HG02885 (cell line): ENCODE results near the gene PLSCR2.
"Not testable (repeated sequence)": the region's sequence is repeated elsewhere in the genome, so short reads cannot be mapped to it uniquely, and the experiment has no call there.

Source experiments
- ATAC-seq: cut with Tn5 transposase; IDR thresholded peaks from one replicate; pipeline ENCODE4 v1.9.1; 2021; ENCODE audit warnings: mild to moderate bottlenecking; ENCODE audit not compliant: unreplicated experiment, poor library complexity

PLSCR2 gene

DNA sequence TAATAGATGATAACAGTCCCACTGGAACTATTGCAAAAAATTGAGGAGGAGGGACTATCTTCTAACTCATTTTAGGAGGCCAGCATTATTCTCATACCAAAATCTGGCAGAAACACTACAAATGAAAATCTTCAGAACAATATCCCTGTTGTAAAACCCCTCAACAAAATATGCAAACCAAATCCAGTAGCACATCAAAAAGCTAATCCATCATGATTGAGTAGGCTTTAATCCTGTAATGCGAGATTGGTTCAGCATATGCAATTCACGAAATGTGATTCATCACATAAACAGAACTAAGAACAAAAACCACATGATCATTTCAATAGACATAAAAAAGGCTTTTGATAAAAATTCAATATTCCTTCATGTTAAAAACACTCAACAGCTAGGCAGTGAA, 23.9 kb upstream of the PLSCR2 start:
- ATAC-seq: no peak

DNA sequence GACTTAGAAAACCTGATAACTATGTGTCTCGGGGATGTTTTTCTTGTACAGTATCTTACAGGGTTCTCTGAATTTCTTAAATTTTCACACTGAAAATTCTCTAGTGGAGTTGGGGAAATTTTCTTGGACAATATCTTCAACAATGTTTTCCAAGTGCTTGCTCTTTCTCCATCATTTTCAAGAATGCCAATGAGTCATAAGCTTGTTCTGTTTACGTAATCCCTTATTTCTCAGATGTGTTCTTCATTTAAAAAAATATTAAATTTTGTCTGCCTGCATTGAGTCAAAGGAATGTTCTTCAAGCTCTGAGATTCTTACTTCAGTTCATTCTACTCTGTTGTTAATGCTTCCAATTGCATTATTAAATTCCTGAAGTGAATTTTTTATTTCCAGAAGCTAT, 21.9 kb upstream of the PLSCR2 start:
- ATAC-seq: no peak

DNA sequence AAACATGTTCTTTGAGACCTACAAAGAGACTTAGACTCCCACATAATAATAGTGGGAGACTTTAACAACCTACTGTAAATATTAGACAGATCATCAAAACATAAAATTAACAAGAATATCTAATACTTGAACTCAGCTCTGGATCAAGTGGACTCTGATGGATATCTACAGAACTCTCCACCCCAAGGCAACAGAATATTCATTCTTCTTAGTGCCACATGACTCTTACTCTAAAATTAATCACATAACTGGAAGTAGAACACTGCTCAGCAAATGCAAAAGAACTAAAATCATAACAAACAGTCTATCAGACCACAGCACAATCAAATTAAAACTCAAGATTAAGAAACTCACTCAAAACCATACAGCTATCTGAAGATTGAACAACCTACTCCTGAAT, 15.9 kb upstream of the PLSCR2 start:
- no peak for ATAC-seq

DNA sequence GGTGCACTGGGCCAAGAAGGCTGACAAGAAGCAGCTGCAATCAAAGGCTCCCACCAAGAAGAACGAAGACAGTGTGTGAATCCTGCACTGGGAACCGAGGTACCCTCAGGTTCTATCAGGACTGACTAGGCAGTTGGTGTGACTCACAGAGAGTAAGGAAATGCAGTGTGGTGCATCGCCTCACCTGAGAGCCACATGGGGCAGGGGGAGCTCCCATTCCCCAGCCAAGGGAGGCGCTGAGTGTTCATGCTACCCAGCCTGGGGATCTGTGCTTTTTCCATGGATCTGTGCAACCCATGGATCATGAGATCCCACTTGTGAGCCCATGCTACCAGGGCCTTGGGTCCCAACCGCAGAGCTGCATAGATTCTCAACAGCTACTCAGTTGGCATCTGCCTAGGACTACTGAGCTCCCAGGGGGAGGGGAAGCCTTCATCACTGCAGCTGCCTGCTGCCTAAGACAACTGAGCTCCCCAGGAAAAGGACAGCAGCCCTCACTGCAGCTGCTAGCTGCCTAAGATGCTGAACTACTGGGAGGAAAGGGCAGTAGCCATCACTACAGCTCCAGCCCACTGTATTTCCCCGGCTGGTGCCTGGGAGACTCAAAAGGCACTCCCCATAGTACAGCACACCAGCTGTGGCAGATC, 6.9 kb upstream of the PLSCR2 start:
- ATAC-seq: no peak

DNA sequence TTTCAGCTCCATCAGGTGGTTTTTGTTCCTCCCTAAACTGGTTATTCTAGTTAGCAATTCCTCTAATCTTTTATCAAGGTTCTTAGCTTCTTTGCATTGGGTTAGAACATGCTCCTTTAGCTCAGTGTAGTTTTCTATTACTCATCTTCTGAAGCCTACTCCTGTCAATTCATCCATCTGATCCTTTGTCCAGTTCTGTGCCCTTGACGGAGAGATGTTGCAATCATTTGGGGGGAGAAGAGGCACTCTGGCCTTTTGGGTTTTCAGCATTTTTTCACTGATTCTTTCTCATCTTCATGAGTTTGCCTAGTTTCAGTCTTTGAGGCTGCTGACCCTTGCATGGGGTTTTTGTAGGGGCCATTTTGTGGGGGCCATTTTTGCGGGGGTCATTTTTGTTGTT, 5.6 kb upstream of the PLSCR2 start:
- not testable (repeated sequence) for ATAC-seq

DNA sequence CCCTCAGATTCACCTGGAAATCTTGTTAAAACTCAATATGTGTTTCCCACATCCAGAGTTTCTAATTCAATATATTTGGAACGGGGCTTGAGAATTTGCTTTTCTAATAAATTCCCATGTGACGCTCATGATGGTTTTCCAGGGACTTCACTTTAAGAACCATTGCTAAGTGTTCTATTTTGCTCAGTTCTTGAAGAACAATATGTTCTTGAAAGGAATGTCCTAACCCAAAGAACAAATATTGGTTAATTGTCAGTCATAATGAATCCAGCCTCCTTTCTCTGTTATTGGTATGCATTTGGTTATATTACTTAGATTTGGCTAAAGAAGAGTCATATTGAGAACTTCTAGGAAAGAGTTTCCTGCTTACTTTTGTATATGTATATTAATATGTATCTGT, 4.4 kb upstream of the PLSCR2 start:
- ATAC-seq: no peak

DNA sequence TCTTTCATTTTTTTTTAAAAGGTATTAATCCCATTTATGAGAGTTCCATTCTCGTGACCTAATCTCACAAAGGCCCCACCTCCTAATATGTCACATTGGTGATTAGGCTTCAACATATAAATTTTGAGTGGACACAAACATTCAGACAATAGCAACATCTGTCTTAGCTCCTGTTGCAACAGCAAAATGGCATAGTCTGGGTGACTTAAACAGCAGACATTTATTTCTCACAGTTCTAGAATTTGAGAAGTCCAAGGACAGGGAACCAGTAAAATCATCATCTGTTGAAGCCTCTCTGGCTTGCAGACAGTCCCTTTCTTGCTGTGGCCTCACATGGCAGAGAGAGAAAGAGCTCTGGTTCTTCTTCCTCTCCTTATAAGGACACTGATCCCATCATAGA, 3.2 kb upstream of the PLSCR2 start:
- no peak for ATAC-seq

DNA sequence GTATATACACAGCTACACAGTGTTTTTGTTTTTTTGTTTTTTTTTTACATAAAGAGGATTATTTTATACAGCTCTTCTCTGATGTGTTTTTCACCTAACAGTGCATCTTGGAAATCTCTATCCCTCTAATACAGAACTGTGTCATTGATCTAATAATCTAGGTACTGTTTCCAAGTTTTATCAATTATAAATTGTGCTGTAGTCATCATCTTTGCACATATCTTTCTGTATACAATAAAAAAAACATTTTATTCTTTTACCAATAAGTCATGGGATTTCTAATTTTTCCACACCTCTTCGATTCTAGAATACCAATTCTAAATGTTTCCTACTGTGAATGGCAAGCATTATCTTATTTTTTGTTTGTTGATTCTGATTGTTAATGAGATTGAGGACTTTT, 1.7 kb upstream of the PLSCR2 start:
- ATAC-seq: no peak

DNA sequence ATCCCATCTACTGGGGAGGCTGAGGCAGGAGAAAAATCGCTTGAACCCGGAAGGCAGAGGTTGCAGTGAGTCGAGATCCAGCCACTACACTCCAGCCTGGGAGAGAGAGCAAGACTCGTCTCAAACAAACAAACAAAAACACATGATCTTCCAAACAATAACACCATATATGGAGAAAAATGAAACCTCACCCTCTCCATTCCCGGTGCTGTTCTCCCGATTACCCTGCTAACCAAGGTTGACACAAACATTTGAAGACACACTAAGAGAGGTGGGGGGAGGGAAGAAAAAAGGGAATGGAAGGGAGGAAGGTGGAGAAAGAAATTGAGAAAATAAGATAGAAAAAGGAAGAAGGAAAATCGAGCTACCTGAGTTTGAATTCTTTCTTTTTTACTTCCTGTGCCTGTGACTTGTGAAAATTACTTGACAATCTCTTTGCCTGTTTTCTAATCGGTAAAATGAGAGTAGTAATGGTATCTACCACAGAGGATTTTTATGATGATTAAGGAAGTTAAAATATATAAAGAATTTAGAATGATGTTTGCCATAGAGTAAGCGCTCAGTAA, 1.1 kb upstream of the PLSCR2 start:
- no peak for ATAC-seq

DNA sequence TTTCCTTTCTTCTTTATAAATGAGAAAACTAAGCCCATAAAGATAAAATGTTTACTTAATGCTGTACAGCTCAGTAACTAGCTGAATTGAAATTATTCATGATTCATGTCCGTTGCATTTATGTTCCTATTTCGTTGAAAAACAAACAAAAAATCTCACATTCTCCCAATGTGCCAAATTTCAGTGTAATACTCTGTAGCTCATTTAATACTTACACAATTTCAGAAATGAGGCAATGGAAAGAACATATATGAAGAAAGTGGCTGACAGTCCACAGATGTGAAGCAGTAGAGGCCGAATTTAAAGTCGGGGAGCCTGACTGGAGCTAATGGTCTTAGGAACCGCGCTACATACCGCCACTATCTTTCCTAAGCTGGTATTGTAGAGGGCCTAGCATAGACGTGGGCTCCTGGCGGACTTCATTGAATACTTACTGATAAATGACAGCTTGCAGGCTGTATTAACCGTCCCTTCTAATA, 651 bp downstream of the PLSCR2 start:
- no peak for ATAC-seq

DNA sequence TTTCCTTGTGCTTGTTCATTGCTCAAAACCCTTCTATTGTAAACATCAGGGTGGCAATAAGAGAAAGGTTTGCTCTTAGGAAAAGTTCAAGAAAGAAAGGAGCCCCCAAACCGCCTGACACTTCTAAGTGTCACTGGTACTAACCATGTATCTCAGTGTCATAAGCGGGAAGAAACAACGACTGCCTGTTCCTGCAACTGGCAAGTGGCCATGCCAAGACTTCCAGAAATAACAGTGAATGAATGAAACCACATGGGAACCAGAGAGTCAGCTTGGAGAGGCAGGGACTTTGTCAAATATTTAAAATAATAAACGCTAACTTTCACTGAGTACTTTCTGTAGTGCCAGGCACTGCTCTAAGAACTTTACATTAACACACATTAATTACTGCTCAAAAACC, 1.1 kb downstream of the PLSCR2 start:
- no peak for ATAC-seq

DNA sequence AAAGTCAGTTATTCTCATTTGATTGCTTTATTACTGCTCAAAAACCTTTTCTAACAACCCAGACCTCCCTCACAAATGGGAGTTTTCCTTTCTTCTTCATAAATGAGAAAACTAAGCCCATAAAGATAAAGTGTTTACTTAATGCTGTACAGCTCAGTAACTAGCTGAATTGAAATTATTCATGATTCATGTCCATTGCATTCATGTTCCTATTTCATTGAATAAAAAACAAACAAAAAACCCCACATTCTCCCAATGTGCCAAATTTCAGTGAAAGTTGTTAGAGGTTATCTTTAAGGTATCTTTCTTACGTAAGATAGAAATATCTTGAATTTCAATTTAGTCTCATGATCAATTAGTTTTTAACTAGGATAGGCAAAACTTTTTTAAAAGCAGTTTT, 2.8 kb downstream of the PLSCR2 start:
- ATAC-seq: no peak

DNA sequence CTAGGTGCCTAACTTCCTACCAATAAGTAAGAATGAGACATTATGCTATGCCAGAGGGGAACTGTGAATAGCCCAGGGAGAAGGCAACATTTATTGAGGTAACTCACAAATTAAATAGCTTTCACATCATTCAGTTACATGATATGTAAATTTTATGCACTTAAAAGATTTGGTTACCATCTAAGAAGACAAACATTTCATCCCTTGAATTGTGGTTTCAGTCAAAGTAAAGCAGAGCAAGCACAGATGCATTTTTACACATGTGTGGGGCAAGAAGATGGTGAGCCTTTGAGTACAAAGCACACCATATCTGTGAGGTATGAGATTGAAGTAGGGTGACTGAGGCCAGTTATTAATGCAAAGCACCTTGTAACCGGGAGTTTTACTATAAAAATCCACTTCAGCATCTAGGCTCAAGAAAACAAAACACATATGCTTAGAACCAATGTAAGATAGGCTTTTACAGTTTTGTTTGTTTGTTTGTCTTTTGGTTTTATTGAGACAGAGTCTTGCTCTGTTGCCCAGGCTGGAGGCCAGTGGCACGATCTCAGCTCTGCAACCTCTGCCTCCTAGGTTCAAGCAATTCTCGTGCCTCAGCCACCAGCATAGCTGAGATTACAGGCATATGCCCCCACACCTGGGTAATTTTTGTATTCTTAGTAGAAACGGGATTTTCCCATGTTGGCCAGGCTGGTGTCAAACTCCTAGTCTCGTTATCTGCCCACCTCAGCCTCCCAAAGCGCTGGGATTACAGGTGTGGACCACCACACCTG, 3.5 kb downstream of the PLSCR2 start:
- no peak for ATAC-seq

DNA sequence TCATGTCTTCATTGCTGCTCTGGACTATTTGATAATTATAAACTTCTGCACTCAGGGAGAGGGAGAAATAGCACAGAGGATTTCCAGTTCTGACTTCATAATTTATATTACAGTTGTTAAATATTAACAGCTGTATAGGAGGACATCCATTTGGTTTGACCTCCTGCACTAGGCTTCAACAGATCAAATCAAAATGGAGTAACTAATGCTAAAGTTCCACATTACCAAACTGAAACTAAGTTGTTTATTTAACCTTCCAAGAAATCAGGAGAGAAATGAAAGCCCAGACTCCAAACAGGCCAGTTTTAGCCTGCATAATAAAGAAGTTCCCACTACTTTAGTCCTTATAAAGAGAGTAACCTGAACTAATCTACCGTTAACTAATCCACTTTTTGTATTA, 4.6 kb downstream of the PLSCR2 start:
- ATAC-seq: no peak

DNA sequence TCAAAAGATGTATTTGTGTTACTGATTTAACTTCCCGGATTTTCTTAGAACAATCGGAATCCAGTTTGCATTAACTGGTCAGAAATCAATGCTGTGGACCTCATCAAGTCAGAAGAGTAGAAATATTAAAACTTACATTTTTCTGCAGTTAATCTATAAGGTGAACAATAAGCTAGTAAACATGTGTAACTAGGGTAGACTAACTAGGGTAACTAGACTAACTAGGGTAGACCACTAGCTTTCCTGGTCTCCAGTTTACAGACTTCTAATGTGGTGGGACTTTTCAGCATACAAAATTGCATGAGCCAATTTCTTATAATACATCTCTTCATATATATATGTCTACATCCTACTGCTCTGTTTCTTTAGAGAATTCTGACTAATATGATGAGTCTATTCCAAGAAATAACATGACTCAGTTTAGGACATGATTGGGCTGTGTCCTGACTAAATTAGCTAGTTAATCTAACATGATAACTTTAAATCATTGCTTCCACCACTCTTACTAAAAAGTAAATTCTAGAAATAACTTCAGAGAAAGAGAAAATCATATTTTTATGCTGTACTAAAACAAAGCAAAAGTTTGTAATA, 5.3 kb downstream of the PLSCR2 start:
- no peak for ATAC-seq

DNA sequence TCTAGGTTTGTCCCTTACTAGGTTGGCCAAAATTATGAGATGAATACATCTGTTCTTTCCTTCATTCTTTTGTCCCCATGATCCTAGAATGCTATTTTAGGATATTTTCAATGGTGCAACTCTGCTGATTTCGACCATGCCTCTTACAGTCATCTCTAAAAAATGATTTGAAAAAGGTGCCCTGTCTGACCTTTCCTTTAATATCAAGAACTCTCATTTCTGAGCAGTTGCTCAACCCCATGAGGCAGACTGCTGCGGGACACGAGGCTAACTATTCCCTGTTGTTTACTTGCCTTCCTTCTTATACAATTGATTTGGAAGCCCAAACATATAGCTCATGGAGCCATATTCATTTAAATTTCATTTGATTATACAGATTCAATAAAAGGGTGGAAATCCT, 14.6 kb downstream of the PLSCR2 start:
- ATAC-seq: no peak

DNA sequence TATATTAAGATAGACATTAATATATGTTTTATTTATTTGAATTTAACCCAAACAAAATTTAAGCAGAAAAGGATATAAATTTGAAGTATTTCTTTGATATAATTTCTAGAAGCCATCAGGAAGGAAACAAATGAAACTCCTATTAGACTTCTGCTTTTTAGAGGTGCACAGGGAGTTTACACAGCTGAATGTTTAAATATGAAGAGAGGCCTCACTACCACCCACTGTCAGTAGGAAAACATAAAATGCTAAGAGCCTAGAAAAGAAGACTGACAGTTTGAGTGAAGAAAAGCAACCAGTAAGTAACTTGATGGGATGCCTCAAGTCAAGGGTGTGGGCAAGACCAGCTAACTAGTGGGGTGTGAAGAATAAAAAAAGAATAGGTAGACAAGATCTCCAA, 19.7 kb downstream of the PLSCR2 start:
- ATAC-seq: no peak

DNA sequence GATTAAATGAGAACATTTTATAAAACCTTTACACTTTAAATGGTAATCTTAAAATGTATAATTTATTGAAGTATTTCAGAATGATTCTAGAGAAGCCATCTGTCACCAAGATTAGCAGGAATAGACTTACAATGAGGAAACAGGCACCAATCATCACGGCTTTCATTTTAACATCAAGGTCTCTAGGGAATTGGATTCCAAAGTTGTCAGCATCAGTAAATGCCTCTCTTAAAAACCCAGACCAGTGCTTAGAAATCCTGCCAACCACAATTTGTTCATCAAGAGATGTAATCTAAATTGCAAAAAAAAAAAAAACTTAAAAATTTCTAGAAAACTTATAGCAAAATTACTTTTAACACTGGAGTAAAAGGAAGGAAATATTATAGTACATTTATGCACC, 20.3 kb downstream of the PLSCR2 start:
- no peak for ATAC-seq

DNA sequence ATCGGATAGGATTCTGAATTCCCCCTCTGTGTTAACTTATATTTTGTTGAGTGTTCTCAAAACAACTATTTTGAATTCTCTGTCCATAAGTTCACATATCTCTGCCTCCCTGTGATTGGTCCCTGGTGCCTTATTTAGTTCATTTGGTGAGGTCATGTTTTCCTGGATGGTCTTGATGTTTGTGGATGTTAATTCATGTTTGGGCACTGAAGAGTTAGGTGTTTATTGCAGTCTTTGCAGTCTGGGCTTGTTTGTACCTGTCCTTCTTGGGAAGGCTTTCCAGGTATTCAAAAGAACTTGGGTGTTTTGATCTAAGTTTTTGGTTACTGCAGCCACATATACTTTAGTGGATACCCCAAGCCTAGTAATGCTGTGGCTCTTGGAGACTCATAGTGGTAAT, 23.3 kb downstream of the PLSCR2 start:
- no peak for ATAC-seq

DNA sequence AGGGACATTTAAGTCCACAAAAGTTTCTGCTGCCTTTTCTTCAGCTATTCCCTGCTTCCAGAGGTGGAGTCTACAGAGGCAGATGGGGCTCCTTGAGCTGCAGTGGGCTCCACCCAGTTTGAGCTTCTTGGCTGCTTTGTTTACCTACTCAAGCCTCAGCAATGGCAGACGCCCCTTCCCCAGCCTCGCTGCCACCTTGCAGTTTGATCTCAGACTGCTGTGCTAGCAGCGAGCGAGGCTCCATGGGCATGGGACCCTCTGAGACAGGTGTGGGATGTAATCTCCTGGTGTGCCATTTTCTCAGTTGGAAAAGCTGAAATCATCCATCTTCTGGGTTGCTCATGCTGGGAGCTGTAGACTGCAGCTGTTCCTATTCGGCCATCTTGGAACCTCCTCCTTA, 29.1 kb downstream of the PLSCR2 start:
- ATAC-seq: not testable (repeated sequence)

DNA sequence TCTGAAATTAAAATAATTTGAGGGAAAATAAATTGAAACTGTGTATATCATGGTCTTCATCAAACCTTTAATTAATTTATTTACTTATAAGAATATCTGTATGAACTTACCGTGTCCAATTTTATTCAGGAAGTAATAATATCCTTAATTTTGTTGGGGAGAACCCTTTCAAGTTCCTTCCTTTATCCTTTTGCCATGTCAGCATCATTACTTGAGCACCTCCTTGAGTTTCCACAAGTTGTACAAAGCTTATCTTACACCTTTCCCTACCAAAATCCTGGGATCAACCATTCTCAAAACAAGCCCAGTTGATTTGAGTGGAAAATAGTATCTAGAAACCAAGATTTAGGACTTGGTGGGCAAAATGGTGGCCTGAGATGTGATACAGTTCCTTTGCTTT, 37.3 kb downstream of the PLSCR2 start:
- ATAC-seq: no peak
